Natural killer cell (primary cell): Measurements from ENCODE around the gene NDUFB7. TPM values are rescaled to one million over a fixed set of nuclear protein-coding genes. Genes with fewer than 3 reads are reported as not detected.
A peak's percentile ranks its signal among the peaks of the same experiment; 100 is the strongest.

Source experiments
- ATAC-seq, 3 donors: fragments of 150-1000 bp in 2 of 3; fragments of 200-7000 bp in 1 of 3; cut with Tn5 transposase; 1 replicate in 1 of 3; 2 replicates in 2 of 3; pipeline ENCODE4 v1.10.0; 2021; ENCODE audit warnings: mild to moderate bottlenecking in 2 of 3, moderate library complexity in 2 of 3
- DNase-seq, 2 donors: peaks; one replicate each; pipeline versions ENCODE4 v3.0.0 to v3.0.0-alpha.2; 2013 to 2021; ENCODE audit warnings: mixed read lengths in 1 of 2
- H3K27ac ChIP-seq: one replicate; pipeline ENCODE4 v1.5.1; 2013; ENCODE audit warnings: mild to moderate bottlenecking, low read length
- H3K27me3 ChIP-seq: one replicate; pipeline ENCODE4 v1.6.1; 2013; ENCODE audit warnings: low read length; ENCODE audit not compliant: control insufficient read depth, insufficient read depth
- H3K36me3 ChIP-seq: one replicate; pipeline ENCODE4 v1.6.1; 2013; ENCODE audit warnings: low read length; ENCODE audit not compliant: control insufficient read depth, insufficient read depth
- H3K4me1 ChIP-seq: one replicate; pipeline ENCODE4 v1.6.1; 2013; ENCODE audit warnings: low read length; ENCODE audit not compliant: control insufficient read depth, insufficient read depth
- H3K4me3 ChIP-seq: one replicate; pipeline ENCODE4 v1.5.1; 2013; ENCODE audit warnings: low read length
- H3K9me3 ChIP-seq: one replicate; pipeline ENCODE4 v1.6.1; 2013; ENCODE audit warnings: low read length; ENCODE audit not compliant: control insufficient read depth, insufficient read depth
- H3K27ac Mint-ChIP-seq, 2 donors: one replicate each; pipeline ENCODE4 v1.8.0; 2022; ENCODE audit warnings: mild to moderate bottlenecking in 2 of 2, mixed read lengths in 2 of 2, moderate library complexity in 1 of 2
- H3K27me3 Mint-ChIP-seq, 2 donors: one replicate each; pipeline ENCODE4 v1.8.0; 2022; ENCODE audit warnings: low read depth in 2 of 2, mixed read lengths in 2 of 2
- H3K36me3 Mint-ChIP-seq: one replicate; pipeline ENCODE4 v1.8.0; 2022; ENCODE audit warnings: mixed read lengths
- H3K4me1 Mint-ChIP-seq, 2 donors: one replicate each; pipeline ENCODE4 v1.8.0; 2022; ENCODE audit warnings: mixed read lengths in 2 of 2
- H3K4me3 Mint-ChIP-seq: one replicate; pipeline ENCODE4 v1.8.0; 2022; ENCODE audit warnings: mild to moderate bottlenecking, moderate library complexity, mixed read lengths
- H3K9me3 Mint-ChIP-seq, 2 donors: one replicate each; pipeline ENCODE4 v1.8.0; 2022; ENCODE audit warnings: mixed read lengths in 2 of 2
- CTCF ChIP-seq: fragments of 200-600 bp; IDR thresholded peaks from one replicate; pipeline ENCODE4 v1.8.0; 2022; ENCODE audit warnings: antibody characterized with exemption
- WGBS: methylation state at CpG from one replicate; pipeline ENCODE4 v1.1.7; 2013; ENCODE audit warnings: missing lambda C conversion rate; ENCODE audit not compliant: insufficient coverage; 5-methylcytosine and 5-hydroxymethylcytosine counted together
- intact Hi-C: fragments of 100-400 bp; cut with micrococcal nuclease; formaldehyde crosslinking; loops from one replicate; pipeline ENCODE4 v1.14.2; 2022
- total RNA-seq, 4 donors: library from RNA; stranded (reverse); fragments of 120-200 nt in 1 of 4; gene quantifications; one replicate each; pipeline versions ENCODE4 v1.2.3 to v1.2.4, GENCODE V29; 2013 to 2022

The NDUFB7 gene
- total RNA-seq, 3 donors from 2014 or later (not counting 1 experiment from before 2014, with no cell fraction given), result 97.1 to 120 (median 108) TPM

- Histone ChIP-seq H3K4me1 (peaks cover 76% of the 10 kb centered on the region), H3K4me3 (no peak overlapping the region), H3K9me3 (no peaks in the 10 kb centered on the region), H3K27me3 (no peaks in the 10 kb centered on the region), H3K27ac (peak overlapping the region; percentile 91), H3K36me3 (peaks cover 25% of the 10 kb centered on the region)
- peak overlapping the region; percentile 91 to 96 for H3K27ac Mint-ChIP-seq
- no peaks in the 10 kb centered on the region for H3K27me3 Mint-ChIP-seq
- no peaks in the 10 kb centered on the region for H3K9me3 Mint-ChIP-seq
- WGBS, result 96% methylated on average over 14 of the region's 22 CpGs
- H3K4me1 Mint-ChIP-seq, result peaks cover 45 to 67% of the 10 kb centered on the region in 2 donors
- DNase-seq (peak in 1 of 2 donors; percentile 23), ATAC-seq (no peak)
- intact Hi-C loops, result loop anchor here (5.0 kb wide), 1 partner anchor 102 kb away; the partner anchor contains the start of gene DDX39A
- no peak for TF ChIP-seq CTCF
- H3K4me3 Mint-ChIP-seq, result peak overlapping the region; percentile 84
- H3K36me3 Mint-ChIP-seq, result peaks cover 8% of the 10 kb centered on the region
Measured at GRCh38 chr19:14519245-14519859, 52.5 kb downstream of the NDUFB7 start.

DNA sequence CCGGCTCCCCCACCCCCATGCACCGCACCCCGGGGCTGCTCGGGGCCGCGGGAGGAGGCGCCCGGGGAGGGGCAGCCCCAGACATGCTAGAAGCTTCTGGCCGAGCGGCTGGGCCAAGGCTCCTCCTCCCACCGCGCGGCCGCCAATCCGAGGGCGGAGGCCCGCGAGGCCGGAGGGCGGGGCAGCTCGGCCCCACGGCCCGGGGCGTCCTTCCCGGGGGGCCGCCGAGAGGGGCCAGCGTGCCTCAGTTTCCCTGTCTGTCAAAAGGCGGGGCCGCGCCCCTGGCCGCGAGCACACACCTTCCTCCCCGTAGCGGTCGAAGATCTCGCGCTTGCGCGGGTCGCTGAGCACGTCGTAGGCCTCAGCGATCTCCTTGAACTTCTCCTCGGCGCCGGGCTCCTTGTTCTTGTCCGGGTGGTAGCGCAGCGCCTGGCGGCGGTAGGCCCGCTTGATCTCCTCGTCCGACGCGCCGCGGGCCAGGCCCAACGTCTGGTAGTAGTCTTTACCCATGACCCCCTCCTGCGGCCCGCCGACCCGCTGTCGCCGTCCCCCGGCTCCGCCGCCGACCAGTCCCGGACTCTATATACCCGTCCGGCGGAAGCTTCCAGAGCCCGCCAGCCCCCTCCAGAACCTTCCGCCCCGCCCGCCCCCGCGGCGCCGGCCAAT, 53.9 kb downstream of the NDUFB7 start, which contains the start of gene DNAJB1:
TSS of gene DNAJB1 (minus strand) at position 558 of the 666 bp plus-strand sequence. CDS start at position 510, 48 bp downstream.
- TF ChIP-seq CTCF, result no peak

GRCh38 chr19:14517446-14517839, 54.4 kb downstream of the NDUFB7 start:
- no peak for ATAC-seq

More for the DNA sequence above, 53.9 kb downstream of the NDUFB7 start, which contains the start of gene DNAJB1:
- Mint-ChIP-seq H3K36me3 (peaks cover 8% of the 10 kb centered on the region), H3K27me3 (no peaks in the 10 kb centered on the region), H3K9me3 (no peaks in the 10 kb centered on the region), H3K4me1 (peaks cover 41 to 61% of the 10 kb centered on the region in 2 donors), H3K27ac (peak within 1 kb of the TSS; percentile 91 to 96), H3K4me3 (peak within 1 kb of the TSS; percentile 95)
- under 1% methylated on average over 81 of the region's 82 CpGs for WGBS
- DNase-seq (peak; percentile 71 to 76), ATAC-seq (peak; percentile 40 to 72 (median 58))
- H3K9me3 ChIP-seq, result no peaks in the 10 kb centered on the region
- intact Hi-C loops, result loop anchor here (1.0 to 5.0 kb wide), 2 partner anchors 11 to 101 kb away; partner anchors contain the start of genes DDX39A and TECR
- peak within 1 kb of the TSS; percentile 99 for H3K4me3 ChIP-seq
- H3K27me3 ChIP-seq, result no peaks in the 10 kb centered on the region
- H3K4me1 ChIP-seq, result peaks cover 62% of the 10 kb centered on the region
- peaks cover 33% of the 10 kb centered on the region for H3K36me3 ChIP-seq
- H3K27ac ChIP-seq, result peak within 1 kb of the TSS; percentile 99

More at GRCh38 chr19:14517446-14517839, 54.4 kb downstream of the NDUFB7 start:
- H3K9me3 ChIP-seq, result no peaks in the 10 kb centered on the region
- peaks cover 36 to 56% of the 10 kb centered on the region in 2 donors for H3K4me1 Mint-ChIP-seq
- peak overlapping the region; percentile 91 to 96 for H3K27ac Mint-ChIP-seq
- peaks cover 34% of the 10 kb centered on the region for H3K36me3 ChIP-seq
- TF ChIP-seq CTCF, result no peak
- peaks cover 57% of the 10 kb centered on the region for H3K4me1 ChIP-seq
- H3K4me3 Mint-ChIP-seq, result peak overlapping the region; percentile 95
- H3K27me3 ChIP-seq, result no peaks in the 10 kb centered on the region
- WGBS, result under 1% methylated on average over 32 of the region's 32 CpGs
- peak overlapping the region; percentile 52 for H3K27ac ChIP-seq
- no peaks in the 10 kb centered on the region for H3K9me3 Mint-ChIP-seq
- DNase-seq, result peak in 1 of 2 donors; percentile 44
- peaks cover 8% of the 10 kb centered on the region for H3K36me3 Mint-ChIP-seq
- no peaks in the 10 kb centered on the region for H3K27me3 Mint-ChIP-seq
- peak overlapping the region; percentile 99 for H3K4me3 ChIP-seq
- intact Hi-C loops, result loop anchor here (5.0 kb wide), 1 partner anchor 100 kb away; the partner anchor contains the start of gene DDX39A
